ENCODE measurements around the gene PLAC9.

DNA sequence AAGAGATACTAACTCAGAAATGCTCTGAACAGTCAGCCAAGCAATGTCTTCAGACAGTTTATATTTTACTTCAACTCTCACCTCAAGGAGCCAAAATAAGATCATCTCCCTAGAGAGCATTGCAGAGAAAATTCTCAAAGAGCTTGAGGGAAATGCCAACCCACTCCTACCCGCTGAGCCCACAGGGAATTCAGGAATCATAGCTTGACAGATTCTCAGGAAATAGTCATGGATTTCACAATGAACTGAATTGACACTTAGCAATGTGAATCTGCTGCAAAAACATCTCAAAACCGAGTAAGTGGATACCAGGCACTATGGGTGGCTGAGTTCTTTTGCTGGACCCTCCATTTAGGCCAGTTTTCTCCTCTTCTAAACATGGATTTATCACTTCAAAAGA is 9.8 kb upstream of the PLAC9 start:
- TF ChIP-seq GABPA (IDR thresholded peaks at IDR 0.05; ENCODE audit: low read depth) = no peak
- TF ChIP-seq POLR2AphosphoS5 (IDR thresholded peaks at IDR 0.05; ENCODE audit: low read depth) = no peak
- TF ChIP-seq, protein P1, sequence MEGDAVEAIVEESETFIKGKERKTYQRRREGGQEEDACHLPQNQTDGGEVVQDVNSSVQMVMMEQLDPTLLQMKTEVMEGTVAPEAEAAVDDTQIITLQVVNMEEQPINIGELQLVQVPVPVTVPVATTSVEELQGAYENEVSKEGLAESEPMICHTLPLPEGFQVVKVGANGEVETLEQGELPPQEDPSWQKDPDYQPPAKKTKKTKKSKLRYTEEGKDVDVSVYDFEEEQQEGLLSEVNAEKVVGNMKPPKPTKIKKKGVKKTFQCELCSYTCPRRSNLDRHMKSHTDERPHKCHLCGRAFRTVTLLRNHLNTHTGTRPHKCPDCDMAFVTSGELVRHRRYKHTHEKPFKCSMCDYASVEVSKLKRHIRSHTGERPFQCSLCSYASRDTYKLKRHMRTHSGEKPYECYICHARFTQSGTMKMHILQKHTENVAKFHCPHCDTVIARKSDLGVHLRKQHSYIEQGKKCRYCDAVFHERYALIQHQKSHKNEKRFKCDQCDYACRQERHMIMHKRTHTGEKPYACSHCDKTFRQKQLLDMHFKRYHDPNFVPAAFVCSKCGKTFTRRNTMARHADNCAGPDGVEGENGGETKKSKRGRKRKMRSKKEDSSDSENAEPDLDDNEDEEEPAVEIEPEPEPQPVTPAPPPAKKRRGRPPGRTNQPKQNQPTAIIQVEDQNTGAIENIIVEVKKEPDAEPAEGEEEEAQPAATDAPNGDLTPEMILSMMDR (IDR thresholded peaks at IDR 0.05; ENCODE audit: insufficient read depth, low read length) = no peak
- TF ChIP-seq, protein P2, sequence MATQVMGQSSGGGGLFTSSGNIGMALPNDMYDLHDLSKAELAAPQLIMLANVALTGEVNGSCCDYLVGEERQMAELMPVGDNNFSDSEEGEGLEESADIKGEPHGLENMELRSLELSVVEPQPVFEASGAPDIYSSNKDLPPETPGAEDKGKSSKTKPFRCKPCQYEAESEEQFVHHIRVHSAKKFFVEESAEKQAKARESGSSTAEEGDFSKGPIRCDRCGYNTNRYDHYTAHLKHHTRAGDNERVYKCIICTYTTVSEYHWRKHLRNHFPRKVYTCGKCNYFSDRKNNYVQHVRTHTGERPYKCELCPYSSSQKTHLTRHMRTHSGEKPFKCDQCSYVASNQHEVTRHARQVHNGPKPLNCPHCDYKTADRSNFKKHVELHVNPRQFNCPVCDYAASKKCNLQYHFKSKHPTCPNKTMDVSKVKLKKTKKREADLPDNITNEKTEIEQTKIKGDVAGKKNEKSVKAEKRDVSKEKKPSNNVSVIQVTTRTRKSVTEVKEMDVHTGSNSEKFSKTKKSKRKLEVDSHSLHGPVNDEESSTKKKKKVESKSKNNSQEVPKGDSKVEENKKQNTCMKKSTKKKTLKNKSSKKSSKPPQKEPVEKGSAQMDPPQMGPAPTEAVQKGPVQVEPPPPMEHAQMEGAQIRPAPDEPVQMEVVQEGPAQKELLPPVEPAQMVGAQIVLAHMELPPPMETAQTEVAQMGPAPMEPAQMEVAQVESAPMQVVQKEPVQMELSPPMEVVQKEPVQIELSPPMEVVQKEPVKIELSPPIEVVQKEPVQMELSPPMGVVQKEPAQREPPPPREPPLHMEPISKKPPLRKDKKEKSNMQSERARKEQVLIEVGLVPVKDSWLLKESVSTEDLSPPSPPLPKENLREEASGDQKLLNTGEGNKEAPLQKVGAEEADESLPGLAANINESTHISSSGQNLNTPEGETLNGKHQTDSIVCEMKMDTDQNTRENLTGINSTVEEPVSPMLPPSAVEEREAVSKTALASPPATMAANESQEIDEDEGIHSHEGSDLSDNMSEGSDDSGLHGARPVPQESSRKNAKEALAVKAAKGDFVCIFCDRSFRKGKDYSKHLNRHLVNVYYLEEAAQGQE (IDR thresholded peaks at IDR 0.05; ENCODE audit: insufficient replicate concordance, low read depth) = no peak
- TF ChIP-seq SPI1 (IDR thresholded peaks at IDR 0.05; ENCODE audit: borderline replicate concordance, low read depth) = no peak
